DMS 273 treated with DMSO at 0.1 percent for 48 hours (cell line): ENCODE results near the gene CUX1.
A peak's percentile ranks its signal among the peaks of the same experiment; 100 is the strongest.

Experiments used
- DNase-seq: peaks from one replicate; lab custom pipeline; 2025; lab: John Stamatoyannopoulos, UW

CUX1 gene

GRCh38 chr7:101937717-101938514, 120.5 kb downstream of the CUX1 start:
- no peak for DNase-seq

- no peak for DNase-seq
These were observed 121.8 kb downstream of the CUX1 start for GRCh38 chr7:101939136-101939695.

- no peak for DNase-seq
These were observed 122.7 kb downstream of the CUX1 start for GRCh38 chr7:101940151-101940550.

- peak; percentile 20 for DNase-seq
These were observed 123.4 kb downstream of the CUX1 start for GRCh38 chr7:101940830-101941229.

GRCh38 chr7:101941481-101942383, 124.3 kb downstream of the CUX1 start:
- no peak for DNase-seq

GRCh38 chr7:101942603-101943210, 125.3 kb downstream of the CUX1 start:
- no peak for DNase-seq

GRCh38 chr7:101943306-101943705, 125.9 kb downstream of the CUX1 start:
- no peak for DNase-seq

GRCh38 chr7:101943889-101944600, 126.6 kb downstream of the CUX1 start:
- DNase-seq: no peak

GRCh38 chr7:101944611-101945010, 127.2 kb downstream of the CUX1 start:
- DNase-seq: no peak

GRCh38 chr7:101945034-101945758, 127.8 kb downstream of the CUX1 start:
- no peak for DNase-seq

GRCh38 chr7:101947899-101948298, 130.5 kb downstream of the CUX1 start:
- peak; percentile 59 for DNase-seq

- DNase-seq: no peak
These were observed 131.2 kb downstream of the CUX1 start for GRCh38 chr7:101948650-101949049.

- DNase-seq: peak; percentile 70
These were observed 133.2 kb downstream of the CUX1 start for GRCh38 chr7:101950450-101951119.

GRCh38 chr7:101951757-101952156, 134.3 kb downstream of the CUX1 start:
- peak; percentile 75 for DNase-seq

GRCh38 chr7:101952355-101953247, 135.2 kb downstream of the CUX1 start:
- DNase-seq: no peak

- no peak for DNase-seq
These were observed 135.9 kb downstream of the CUX1 start for GRCh38 chr7:101953248-101953819.

- no peak for DNase-seq
These were observed 137.1 kb downstream of the CUX1 start for GRCh38 chr7:101954499-101954898.

GRCh38 chr7:101956130-101956529, 138.7 kb downstream of the CUX1 start:
- DNase-seq: no peak
